ENCODE results near the gene ABHD10.
"Not testable (repeated sequence)": the region's sequence is repeated elsewhere in the genome, so short reads cannot be mapped to it uniquely, and the experiment has no call there.

The ABHD10 gene

DNA sequence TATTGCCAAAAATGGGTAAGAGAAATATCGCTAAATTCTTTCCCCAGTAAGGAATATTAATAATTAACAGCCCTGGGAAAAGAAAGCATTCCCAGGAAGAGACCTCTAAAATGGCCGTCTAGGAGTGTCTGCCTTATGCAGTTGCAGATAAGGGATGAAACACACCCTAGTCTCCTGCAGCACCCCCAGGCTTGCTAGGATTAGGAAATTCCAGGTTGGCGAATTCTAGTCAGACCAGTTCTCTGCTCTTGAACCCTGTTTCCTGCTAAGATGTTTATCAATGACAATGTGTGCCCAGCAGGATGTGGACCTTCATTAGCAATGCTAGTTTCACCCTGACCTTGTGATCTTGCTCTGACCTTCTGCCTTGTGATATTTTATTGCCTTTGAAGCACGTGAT is 58.4 kb downstream of the ABHD10 start:
- not testable (repeated sequence) for H3K4me3 Mint-ChIP-seq; H3K27ac Mint-ChIP-seq; DNase-seq; H3K36me3 Mint-ChIP-seq (ENCODE audit: insufficient read depth); H3K9me3 Mint-ChIP-seq; H3K4me1 Mint-ChIP-seq (ENCODE audit: low read depth in 2 of 2); ATAC-seq (replicated peaks)
- H3K27me3 Mint-ChIP-seq = peaks cover 6 to 12% of the 10 kb centered on the region in 2 donors

DNA sequence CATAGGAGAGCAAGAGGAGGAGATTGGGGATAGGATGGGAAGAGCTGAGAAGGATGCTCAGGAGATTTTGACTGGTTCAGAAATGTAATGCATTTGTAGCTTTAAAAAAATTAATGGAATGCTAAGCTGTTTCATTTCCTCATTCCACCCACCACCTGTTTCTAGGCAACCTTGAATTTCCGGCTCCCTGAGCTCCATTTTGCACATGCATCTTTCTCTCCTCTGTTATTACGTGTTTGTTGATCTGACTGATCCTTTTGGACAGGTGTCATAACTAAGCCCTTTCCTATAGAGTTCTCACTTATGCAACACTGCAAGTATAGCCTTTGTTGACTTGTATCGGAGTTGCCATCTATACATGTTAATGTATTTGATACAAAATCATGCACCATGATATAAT is 60.0 kb downstream of the ABHD10 start:
- Mint-ChIP-seq H3K9me3 (no peaks in the 10 kb centered on the region), H3K27me3 (peaks cover 6 to 7% of the 10 kb centered on the region in 2 donors), H3K4me3 (no peak overlapping the region), H3K36me3 (ENCODE audit: insufficient read depth) (peaks cover 3% of the 10 kb centered on the region), H3K4me1 (ENCODE audit: low read depth in 2 of 2) (no peaks in the 10 kb centered on the region), H3K27ac (no peak overlapping the region)
- ATAC-seq (replicated peaks) (no peak), DNase-seq (no peak)

DNA sequence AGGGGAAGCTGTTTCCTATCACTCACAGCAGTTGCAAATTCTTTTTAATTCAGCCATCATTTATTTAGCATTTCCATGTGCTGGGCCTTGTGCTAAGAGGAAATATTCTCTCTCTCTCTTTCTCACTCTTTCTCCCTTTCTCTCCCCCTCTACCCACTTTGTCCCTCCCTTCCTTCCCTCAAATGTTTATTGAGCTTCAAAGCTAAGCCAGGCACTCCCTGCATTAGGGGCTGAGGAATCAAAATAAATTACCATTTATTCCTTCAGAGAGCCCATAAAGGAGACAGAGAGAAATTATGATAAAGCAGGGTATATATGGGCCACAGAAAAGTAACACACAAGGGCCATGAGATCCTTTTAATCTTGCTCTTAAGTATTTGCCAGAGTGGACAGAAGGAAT is 62.5 kb downstream of the ABHD10 start:
- H3K4me3 Mint-ChIP-seq = no peak overlapping the region
- peaks cover 3% of the 10 kb centered on the region for H3K36me3 Mint-ChIP-seq (ENCODE audit: insufficient read depth)
- ATAC-seq (replicated peaks) = no peak
- peaks cover 6 to 7% of the 10 kb centered on the region in 2 donors for H3K27me3 Mint-ChIP-seq
- DNase-seq = no peak
- H3K4me1 Mint-ChIP-seq (ENCODE audit: low read depth in 2 of 2) = no peaks in the 10 kb centered on the region
- no peak overlapping the region for H3K27ac Mint-ChIP-seq
- no peaks in the 10 kb centered on the region for H3K9me3 Mint-ChIP-seq

DNA sequence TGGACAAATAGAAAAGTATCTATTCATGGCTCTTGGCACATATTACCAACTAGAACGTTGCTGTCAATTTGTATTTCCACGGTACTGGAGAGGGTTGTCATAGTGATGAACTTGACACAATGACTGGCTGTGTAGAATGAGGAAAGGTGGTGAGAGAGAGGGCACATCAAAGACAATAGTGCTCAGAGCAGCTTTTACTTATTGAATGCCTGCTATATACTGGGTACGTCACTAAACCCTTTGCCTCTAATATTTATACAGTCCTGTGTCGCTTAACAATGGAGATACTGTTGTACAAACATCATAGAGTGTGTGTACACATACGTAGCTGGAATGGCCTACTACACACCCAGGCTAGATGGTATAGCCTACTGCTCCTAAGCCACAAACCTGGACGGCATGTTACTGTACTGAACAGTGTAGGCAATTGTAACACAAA is 64.0 kb downstream of the ABHD10 start:
- no peak for ATAC-seq (replicated peaks)
- DNase-seq = no peak
- Mint-ChIP-seq H3K4me3 (no peak overlapping the region), H3K27me3 (peaks cover 11 to 13% of the 10 kb centered on the region in 2 donors), H3K36me3 (ENCODE audit: insufficient read depth) (peaks cover 3% of the 10 kb centered on the region), H3K4me1 (ENCODE audit: low read depth in 2 of 2) (no peaks in the 10 kb centered on the region), H3K27ac (no peak overlapping the region), H3K9me3 (no peaks in the 10 kb centered on the region)
